Thyroid gland (tissue), 4 donors: ENCODE data around the gene KRT79. TPM values are rescaled to one million over a fixed set of nuclear protein-coding genes. Genes with fewer than 3 reads are reported as not detected.
A peak's percentile ranks its signal among the peaks of the same experiment; 100 is the strongest.
"Not testable (repeated sequence)": the region's sequence is repeated elsewhere in the genome, so short reads cannot be mapped to it uniquely, and the experiment has no call there.

ENCODE experiments used
- DNase-seq, 2 donors: peaks; one replicate each; pipeline ENCODE4 v3.0.0-alpha.2; 2019
- H3K27ac ChIP-seq, 3 donors: fragments of 200-600 bp; sonication (generic); 1 replicate in 2 of 3; 2 replicates in 1 of 3; pipeline ENCODE4 v1.5.1; 2016 to 2019; ENCODE audit warnings: mild to moderate bottlenecking in 1 of 3, moderate library complexity in 1 of 3
- H3K27me3 ChIP-seq: fragments of 200-600 bp; sonication (generic); one replicate; pipeline ENCODE4 v1.5.1; 2019
- H3K36me3 ChIP-seq, 2 donors: fragments of 200-600 bp; sonication (generic); one replicate each; pipeline ENCODE4 v1.5.1; 2016 to 2019
- H3K4me1 ChIP-seq, 2 donors: fragments of 200-600 bp; sonication (generic); one replicate each; pipeline ENCODE4 v1.5.1; 2017 to 2019
- H3K4me3 ChIP-seq, 3 donors: fragments of 200-600 bp; sonication (generic); replicated peaks in 1 of 3; 1 replicate in 2 of 3; 2 replicates in 1 of 3; pipeline ENCODE4 v1.5.1; 2016; ENCODE audit warnings: mild to moderate bottlenecking in 1 of 3
- H3K9me3 ChIP-seq: fragments of 200-600 bp; sonication (generic); one replicate; pipeline ENCODE4 v1.5.1; 2017
- CTCF ChIP-seq, 6 experiments: fragments of 200-600 bp in 3 of 6; fragments of 450-650 bp in 3 of 6; sonication (generic) in 3 of 6; IDR thresholded peaks; one replicate each; pipeline ENCODE4 v1.5.1; 2016 to 2019; ENCODE audit warnings: antibody characterized with exemption in 6 of 6, mild to moderate bottlenecking in 2 of 6, inconsistent platforms in 1 of 6, moderate library complexity in 1 of 6
- POLR2A ChIP-seq, 2 donors: fragments of 450-650 bp; IDR thresholded peaks; one replicate each; pipeline ENCODE4 v1.6.1; 2017; ENCODE audit warnings: antibody characterized with exemption in 2 of 2, mild to moderate bottlenecking in 2 of 2, moderate library complexity in 1 of 2
- WGBS, 2 donors: methylation state at CpG; one replicate each; pipeline ENCODE4 v1.1.5; 2017; 5-methylcytosine and 5-hydroxymethylcytosine counted together
- intact Hi-C: fragments of 100-400 bp; cut with DNase I; formaldehyde crosslinking; loops from one replicate; pipeline ENCODE4 v1.15.1; 2023
- total RNA-seq, 4 donors: library from RNA; depleted of rRNA; stranded (reverse); fragments of >200 nt; gene quantifications; one replicate each; pipeline ENCODE4 v1.2.3, GENCODE V29; 2016

Gene KRT79
- total RNA-seq = not detected

GRCh38 chr12:52833922-52834726, at the start of gene KRT79:
Gene KRT79 (minus strand): TSS chr12:52834311. CDS start chr12:52834260, 51 bp downstream.
- Histone ChIP-seq H3K27me3 (no peaks in the 10 kb centered on the region), H3K4me1 (no peaks in the 10 kb centered on the region), H3K4me3 (no peak within 1 kb of the TSS), H3K9me3 (no peaks in the 10 kb centered on the region), H3K36me3 (no peaks in the 10 kb centered on the region), H3K27ac (no peak within 1 kb of the TSS)
- WGBS, 2 donors = 87 to 91% methylated on average over 12 to 13 of the region's 22 CpGs
- DNase-seq = no peak
- TF ChIP-seq POLR2A (IDR thresholded peaks at IDR 0.05) (no peak), CTCF (IDR thresholded peaks at IDR 0.05) (no peak)
- intact Hi-C loops = no loop called here

GRCh38 chr12:52880499-52880898, 46.4 kb upstream of the KRT79 start:
- H3K27me3 ChIP-seq, intact Hi-C loops, H3K9me3 ChIP-seq, H3K4me3 ChIP-seq, H3K36me3 ChIP-seq: not testable (repeated sequence)
- peak; percentile 82 to 83 for DNase-seq
- 32 to 51% methylated on average over 7 to 8 of the region's 8 CpGs for WGBS, 2 donors
- H3K27ac ChIP-seq = peak overlapping the region; percentile 32 to 50 (median 48)
- peaks cover 17 to 38% of the 10 kb centered on the region in 2 donors for H3K4me1 ChIP-seq

GRCh38 chr12:52879394-52880351, 45.6 kb upstream of the KRT79 start:
- TF ChIP-seq POLR2A (IDR thresholded peaks at IDR 0.05) (no peak), CTCF (IDR thresholded peaks at IDR 0.05) (peak in 5 of 6 experiments; percentile 49 to 93 (median 84))
- H3K9me3 ChIP-seq = no peaks in the 10 kb centered on the region
- peak; percentile 79 to 81 for DNase-seq
- intact Hi-C loops = loop anchor here (5.0 kb wide), 2 partner anchors 502 to 722 kb away; no protein-coding TSS in a partner anchor
- H3K27ac ChIP-seq = peak overlapping the region; percentile 32 to 50 (median 48)
- H3K36me3 ChIP-seq = no peaks in the 10 kb centered on the region
- no peaks in the 10 kb centered on the region for H3K27me3 ChIP-seq
- 7 to 14% methylated on average over 13 to 21 of the region's 38 CpGs for WGBS, 2 donors
- no peak overlapping the region for H3K4me3 ChIP-seq
- H3K4me1 ChIP-seq = peaks cover 22 to 43% of the 10 kb centered on the region in 2 donors

GRCh38 chr12:52878507-52879393, 44.6 kb upstream of the KRT79 start:
- Histone ChIP-seq H3K4me3 (no peak overlapping the region), H3K27me3 (no peaks in the 10 kb centered on the region), H3K27ac (peak overlapping the region in 2 of 3 donors; percentile 57 to 73), H3K36me3 (no peaks in the 10 kb centered on the region), H3K4me1 (peaks cover 29 to 50% of the 10 kb centered on the region in 2 donors), H3K9me3 (no peaks in the 10 kb centered on the region)
- no peak for TF ChIP-seq POLR2A (IDR thresholded peaks at IDR 0.05)
- TF ChIP-seq CTCF (IDR thresholded peaks at IDR 0.05) = no peak
- no peak for DNase-seq
- 83 to 86% methylated on average over 16 to 17 of the region's 17 CpGs for WGBS, 2 donors
- intact Hi-C loops = loop anchor here (5.0 kb wide), 2 partner anchors 501 to 721 kb away; no protein-coding TSS in a partner anchor
